SK-N-SH (cell line): Measurements from ENCODE around the gene BBOX1. TPM values are rescaled to one million over a fixed set of nuclear protein-coding genes. Genes with fewer than 3 reads are reported as not detected.
A peak's percentile ranks its signal among the peaks of the same experiment; 100 is the strongest.

Source experiments
- ELF1 ChIP-seq: IDR thresholded peaks from 2 replicates; pipeline ENCODE4 v1.4.0; 2012
- EP300 ChIP-seq, 2 experiments: IDR thresholded peaks; 2 replicates each; pipeline versions ENCODE4 v1.4.0 to v1.6.1; 2012; ENCODE audit warnings: borderline replicate concordance in 1 of 2, low read depth in 1 of 2, low read length in 1 of 2
- EZH2phosphoT487 ChIP-seq: fragments of 200-600 bp; sonication (generic); IDR thresholded peaks from 2 replicates; pipeline ENCODE4 v1.6.1; 2017; ENCODE audit warnings: low read depth, mixed run types, mild to moderate bottlenecking, antibody characterized with exemption, moderate library complexity, borderline replicate concordance
- FOSL2 ChIP-seq: IDR thresholded peaks from 2 replicates; pipeline ENCODE4 v1.4.0; 2012; ENCODE audit warnings: low read depth, mild to moderate bottlenecking, moderate library complexity, borderline replicate concordance
- FOXJ3 ChIP-seq: sonication (generic); formaldehyde crosslinking; IDR thresholded peaks from 2 replicates; pipeline ENCODE4 v1.5.1; 2020; ENCODE audit warnings: mild to moderate bottlenecking, missing genetic modification reagents
- FOXM1 ChIP-seq: IDR thresholded peaks from 2 replicates; pipeline ENCODE4 v1.4.0; 2012; ENCODE audit warnings: low read depth, mild to moderate bottlenecking
- IRF3 ChIP-seq: fragments of 150-350 bp; IDR thresholded peaks from 2 replicates; pipeline ENCODE4 v1.6.1; 2016; ENCODE audit warnings: mild to moderate bottlenecking, low read depth, low read length
- JUND ChIP-seq: IDR thresholded peaks from 2 replicates; pipeline ENCODE4 v1.4.0; 2012
- MAX ChIP-seq: IDR thresholded peaks from 2 replicates; pipeline ENCODE4 v1.4.0; 2012; ENCODE audit warnings: low read depth
- MEF2A ChIP-seq: IDR thresholded peaks from 2 replicates; pipeline ENCODE4 v1.4.0; 2012; ENCODE audit warnings: low read depth, borderline replicate concordance
- MXI1 ChIP-seq: IDR thresholded peaks from 2 replicates; pipeline ENCODE4 v1.6.1; 2012; ENCODE audit warnings: mild to moderate bottlenecking, low read depth, low read length, improper control_type of control experiment
- NFIC ChIP-seq: IDR thresholded peaks from 2 replicates; pipeline ENCODE4 v1.4.0; 2012; ENCODE audit warnings: borderline replicate concordance
- NRF1 ChIP-seq: IDR thresholded peaks from 2 replicates; pipeline ENCODE4 v1.6.1; 2012; ENCODE audit warnings: low read depth, mild to moderate bottlenecking, low read length
- POLR2AphosphoS5 ChIP-seq: IDR thresholded peaks from 2 replicates; pipeline ENCODE4 v1.6.1; 2012; ENCODE audit warnings: low read depth, low read length
- RAD21 ChIP-seq: IDR thresholded peaks from 2 replicates; pipeline ENCODE4 v1.6.1; 2012; ENCODE audit warnings: mild to moderate bottlenecking, low read length
- REST ChIP-seq: IDR thresholded peaks from 2 replicates; pipeline ENCODE4 v1.6.1; 2012; ENCODE audit warnings: mild to moderate bottlenecking, low read depth, low read length, moderate library complexity
- RFX5 ChIP-seq: IDR thresholded peaks from 2 replicates; pipeline ENCODE4 v1.6.1; 2012; ENCODE audit warnings: mild to moderate bottlenecking, improper control_type of control experiment, low read length
- RXRA ChIP-seq: IDR thresholded peaks from 2 replicates; pipeline ENCODE4 v1.4.0; 2012; ENCODE audit warnings: low read depth, mild to moderate bottlenecking, borderline replicate concordance
- SIN3A ChIP-seq: IDR thresholded peaks from 2 replicates; pipeline ENCODE4 v1.6.1; 2012; ENCODE audit warnings: low read depth, mild to moderate bottlenecking, low read length, moderate library complexity, borderline replicate concordance
- SMC3 ChIP-seq: IDR thresholded peaks from 2 replicates; pipeline ENCODE4 v1.6.1; 2012; ENCODE audit warnings: low read depth, low read length, improper control_type of control experiment
- TAF1 ChIP-seq: IDR thresholded peaks from 2 replicates; pipeline ENCODE4 v1.6.1; 2012; ENCODE audit warnings: low read depth, mild to moderate bottlenecking, low read length, moderate library complexity, borderline replicate concordance
- TCF12 ChIP-seq: IDR thresholded peaks from 2 replicates; pipeline ENCODE4 v1.4.0; 2012
- USF1 ChIP-seq: IDR thresholded peaks from 2 replicates; pipeline ENCODE4 v1.4.0; 2012; ENCODE audit warnings: low read depth, borderline replicate concordance
- polyA plus RNA-seq, 3 experiments: library from polyadenylated mRNA; depleted of rRNA; stranded (reverse); fragments of >200 nt; gene quantifications; 2 replicates each; pipeline ENCODE4 v1.2.3, GENCODE V29; 2012

BBOX1 gene
- polyA plus RNA-seq, 1 of the 3 experiments (the other 2 are of a cell fraction) = 0.02 TPM

- TF ChIP-seq SIN3A (no peak), RFX5 (peak; percentile 49; the same call in 1 of the 2 replicates), POLR2AphosphoS5 (no peak), MEF2A (no peak), MAX (no peak), MXI1 (no peak), EP300 (IDR thresholded peaks at IDR 0.05; ENCODE audit: borderline replicate concordance in 1 of 2, low read depth in 1 of 2, low read length in 1 of 2) (no peak; a peak in 1 of 4 replicates), ELF1 (no peak), RAD21 (peak; percentile 23; the same call in 1 of the 2 replicates), REST (no peak), FOXJ3 (CRISPR knock-in tag) (0 out of 2 replicates have a peak, but pooled peaks have one; percentile 18), NFIC (no peak), TCF12 (peak; percentile 51; the same call in 1 of the 2 replicates), USF1 (no peak), IRF3 (no peak), EZH2phosphoT487 (no peak), TAF1 (no peak), RXRA (peak; percentile 14; the same call in 1 of the 2 replicates), FOXM1 (no peak), NRF1 (no peak), FOSL2 (peak; percentile 69), JUND (peak; percentile 42), SMC3 (no peak)
Measured at GRCh38 chr11:27012234-27012921, 28.2 kb upstream of the BBOX1 start (continued).
